Neuronal stem cell (in vitro differentiated cells): ENCODE results near the gene PHLPP2.

ENCODE experiments used
- DNase-seq: peaks from one replicate; pipeline ENCODE4 v3.0.0-alpha.2; 2013; ENCODE audit warnings: low spot score
- H2AFZ ChIP-seq: one replicate; pipeline ENCODE4 v1.6.1; 2013; ENCODE audit warnings: mild to moderate bottlenecking, low read length, inconsistent platforms
- H2AK5ac ChIP-seq: 2 replicates; pipeline ENCODE4 v1.6.1; 2013; ENCODE audit warnings: low read depth, mild to moderate bottlenecking, inconsistent platforms, low read length, moderate library complexity, mixed read lengths
- H2BK120ac ChIP-seq: 2 replicates; pipeline ENCODE4 v1.6.1; 2013; ENCODE audit warnings: low read depth, mild to moderate bottlenecking, inconsistent platforms, low read length, moderate library complexity, mixed read lengths
- H2BK12ac ChIP-seq: one replicate; pipeline ENCODE4 v1.6.1; 2013; ENCODE audit warnings: low read length, inconsistent platforms
- H2BK15ac ChIP-seq: 2 replicates; pipeline ENCODE4 v1.6.1; 2013; ENCODE audit warnings: mild to moderate bottlenecking, low read length, inconsistent platforms, mixed read lengths
- H2BK5ac ChIP-seq: one replicate; pipeline ENCODE4 v1.6.1; 2013; ENCODE audit warnings: inconsistent platforms, mild to moderate bottlenecking, low read length, moderate library complexity
- H3K14ac ChIP-seq: one replicate; pipeline ENCODE4 v1.6.1; 2013; ENCODE audit warnings: low read length, inconsistent platforms
- H3K18ac ChIP-seq: 2 replicates; pipeline ENCODE4 v1.6.1; 2013; ENCODE audit warnings: low read length, inconsistent platforms
- H3K23ac ChIP-seq: 2 replicates; pipeline ENCODE4 v1.6.1; 2013; ENCODE audit warnings: low read depth, mild to moderate bottlenecking, mixed read lengths, low read length, inconsistent platforms; ENCODE audit not compliant: poor library complexity
- H3K27ac ChIP-seq: replicated peaks from 3 replicates; pipeline ENCODE4 v1.5.1; 2013; ENCODE audit warnings: low read length, inconsistent platforms
- H3K27me3 ChIP-seq, 3 experiments: 2 replicates each; pipeline ENCODE4 v1.6.1; 2013; ENCODE audit warnings: low read length in 3 of 3, mild to moderate bottlenecking in 2 of 3, inconsistent platforms in 1 of 3, low read depth in 1 of 3, mixed read lengths in 1 of 3, moderate library complexity in 1 of 3; ENCODE audit not compliant: control insufficient read depth in 3 of 3, insufficient read depth in 3 of 3
- H3K36me3 ChIP-seq, 2 donors: replicated peaks in 1 of 2; 2 replicates each; pipeline ENCODE4 v1.6.1; 2013; ENCODE audit warnings: low read length in 2 of 2; ENCODE audit not compliant: control insufficient read depth in 2 of 2, insufficient read depth in 2 of 2
- H3K4ac ChIP-seq: 2 replicates; pipeline ENCODE4 v1.6.1; 2013; ENCODE audit warnings: inconsistent platforms, mild to moderate bottlenecking, low read length, moderate library complexity
- H3K4me1 ChIP-seq, 2 donors: 1 replicate in 1 of 2; 2 replicates in 1 of 2; pipeline ENCODE4 v1.6.1; 2013; ENCODE audit warnings: low read length in 2 of 2, low read depth in 1 of 2; ENCODE audit not compliant: control insufficient read depth in 2 of 2, insufficient read depth in 1 of 2
- H3K4me2 ChIP-seq: one replicate; pipeline ENCODE4 v1.6.1; 2013; ENCODE audit warnings: mild to moderate bottlenecking, low read length, inconsistent platforms; ENCODE audit not compliant: insufficient read depth, poor library complexity, severe bottlenecking
- H3K4me3 ChIP-seq, 2 donors: 2 replicates each; pipeline ENCODE4 v1.5.1; 2013; ENCODE audit warnings: low read length in 2 of 2, mild to moderate bottlenecking in 2 of 2, inconsistent platforms in 1 of 2, moderate library complexity in 1 of 2
- H3K79me1 ChIP-seq: one replicate; pipeline ENCODE4 v1.6.1; 2013; ENCODE audit warnings: low read depth, mild to moderate bottlenecking, inconsistent platforms, low read length, moderate library complexity
- H3K9ac ChIP-seq: one replicate; pipeline ENCODE4 v1.6.1; 2013; ENCODE audit warnings: mild to moderate bottlenecking, low read depth, low read length, inconsistent platforms; ENCODE audit not compliant: poor library complexity
- H3K9me3 ChIP-seq, 2 donors: replicated peaks in 1 of 2; 2 replicates each; pipeline versions ENCODE3 to v1.6.1; 2013; ENCODE audit warnings: low read length in 2 of 2, mild to moderate bottlenecking in 2 of 2, inconsistent platforms in 1 of 2, low read depth in 1 of 2, mixed read lengths in 1 of 2, moderate library complexity in 1 of 2; ENCODE audit not compliant: control insufficient read depth in 2 of 2, insufficient read depth in 1 of 2
- H4K8ac ChIP-seq: one replicate; pipeline ENCODE4 v1.6.1; 2013; ENCODE audit warnings: low read depth, mild to moderate bottlenecking, inconsistent platforms, low read length, moderate library complexity
- H4K91ac ChIP-seq: one replicate; pipeline ENCODE4 v1.6.1; 2013; ENCODE audit warnings: low read length, low read depth, mild to moderate bottlenecking, inconsistent platforms; ENCODE audit not compliant: poor library complexity
- WGBS, 2 donors: extraction: QIAGEN DNeasy Blood & Tissue Kit; methylation state at CpG; one replicate each; pipeline ENCODE4 v1.1.7; 2013; ENCODE audit warnings: missing lambda C conversion rate in 2 of 2, mixed read lengths in 1 of 2; ENCODE audit not compliant: insufficient read length in 2 of 2, insufficient replicate concordance in 1 of 2; ENCODE audit errors: extremely low coverage in 2 of 2; 5-methylcytosine and 5-hydroxymethylcytosine counted together

Gene PHLPP2

DNA sequence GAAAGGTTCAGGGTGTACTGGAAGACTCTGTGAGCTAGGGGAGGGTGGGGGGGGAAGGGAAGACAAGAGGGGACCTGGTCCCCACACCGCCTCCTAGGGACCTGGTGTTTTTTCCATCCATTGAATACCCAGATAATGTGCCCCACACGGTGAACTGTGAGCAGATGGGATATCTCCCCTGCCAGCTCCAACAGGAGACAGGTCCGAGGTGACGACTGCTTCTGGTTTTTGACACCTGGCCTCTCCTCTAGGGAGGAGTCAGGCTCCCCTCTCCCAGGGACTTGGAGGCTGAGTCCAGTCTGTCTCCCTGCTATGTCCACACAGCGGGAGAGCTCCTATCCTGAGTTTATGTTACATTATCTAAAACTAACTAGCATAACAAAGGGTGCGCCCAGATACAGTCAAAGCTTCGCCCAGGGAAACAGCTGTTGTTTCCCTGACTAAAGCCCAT is 96.7 kb downstream of the PHLPP2 start:
- Histone ChIP-seq H4K91ac (no peak overlapping the region), H3K4me1 (peaks cover 2 to 11% of the 10 kb centered on the region in 2 donors), H3K9me3 (peaks cover 1 to 3% of the 10 kb centered on the region in 2 donors), H2AK5ac (no peak overlapping the region), H2BK12ac (no peak overlapping the region), H3K9ac (no peak overlapping the region), H4K8ac (no peak overlapping the region), H3K4me3 (no peak overlapping the region), H3K4ac (no peak overlapping the region), H3K27ac (no peak overlapping the region), H3K4me2 (no peak overlapping the region), H3K36me3 (peaks cover 0 to 2% of the 10 kb centered on the region in 2 donors), H3K23ac (no peak overlapping the region), H2BK5ac (no peak overlapping the region), H2BK120ac (no peak overlapping the region), H3K14ac (no peak overlapping the region), H3K79me1 (no peaks in the 10 kb centered on the region), H2AFZ (no peak overlapping the region), H2BK15ac (no peak overlapping the region), H3K27me3 (peaks cover 8 to 43% (median 30%) of the 10 kb centered on the region in 3 experiments), H3K18ac (no peak overlapping the region)
- no peak for DNase-seq
- no CpG with 5 or more reads among the region's 7 CpGs for WGBS, 2 donors

GRCh38 chr16:71626858-71627213 is 97.7 kb downstream of the PHLPP2 start:
- H3K4me1 ChIP-seq = peaks cover 2 to 11% of the 10 kb centered on the region in 2 donors
- peaks cover 0 to 2% of the 10 kb centered on the region in 2 donors for H3K36me3 ChIP-seq
- peak overlapping the region; percentile 97 for H2AFZ ChIP-seq
- no peak overlapping the region for H3K14ac ChIP-seq
- H3K9me3 ChIP-seq = peaks cover 1 to 3% of the 10 kb centered on the region in 2 donors
- H4K91ac ChIP-seq = no peak overlapping the region
- WGBS, 2 donors = no CpG with 5 or more reads among the region's 13 CpGs
- H3K27me3 ChIP-seq = peaks cover 8 to 47% (median 30%) of the 10 kb centered on the region in 3 experiments
- no peak overlapping the region for H3K4ac ChIP-seq
- H3K18ac ChIP-seq = peak overlapping the region; percentile 31
- H2BK15ac ChIP-seq = peak overlapping the region; percentile 67
- no peak overlapping the region for H2BK12ac ChIP-seq
- H3K9ac ChIP-seq = no peak overlapping the region
- no peak overlapping the region for H3K27ac ChIP-seq
- peak overlapping the region; percentile 47 for H2BK120ac ChIP-seq
- H3K4me3 ChIP-seq = peak overlapping the region; percentile 43 to 77
- H2BK5ac ChIP-seq = no peak overlapping the region
- H4K8ac ChIP-seq = no peak overlapping the region
- no peak overlapping the region for H2AK5ac ChIP-seq
- DNase-seq = no peak
- peak overlapping the region; percentile 80 for H3K4me2 ChIP-seq
- no peak overlapping the region for H3K23ac ChIP-seq
- no peaks in the 10 kb centered on the region for H3K79me1 ChIP-seq

- H3K27me3 ChIP-seq = peaks cover 8 to 47% (median 30%) of the 10 kb centered on the region in 3 experiments
Measured at GRCh38 chr16:71626018-71626857, 98.3 kb downstream of the PHLPP2 start, which contains the start of gene MARVELD3. TSS of gene MARVELD3 (plus strand) at chr16:71626184. CDS start at chr16:71626230, 46 bp downstream.

More at GRCh38 chr16:71626018-71626857, 98.3 kb downstream of the PHLPP2 start, which contains the start of gene MARVELD3:
- no CpG with 5 or more reads among the region's 98 CpGs for WGBS, 2 donors
- Histone ChIP-seq H2BK120ac (peak within 1 kb of the TSS; percentile 47), H2AK5ac (no peak within 1 kb of the TSS), H3K9ac (no peak within 1 kb of the TSS), H3K14ac (no peak within 1 kb of the TSS), H3K4me2 (peak within 1 kb of the TSS; percentile 80), H3K23ac (peak within 1 kb of the TSS; percentile 80), H2BK5ac (no peak within 1 kb of the TSS), H3K18ac (peak within 1 kb of the TSS; percentile 31), H4K91ac (no peak within 1 kb of the TSS), H2BK12ac (no peak within 1 kb of the TSS), H2BK15ac (peak within 1 kb of the TSS; percentile 67), H4K8ac (no peak within 1 kb of the TSS), H3K4me1 (peaks cover 2 to 11% of the 10 kb centered on the region in 2 donors), H3K27ac (no peak within 1 kb of the TSS), H3K36me3 (peaks cover 0 to 2% of the 10 kb centered on the region in 2 donors), H3K4ac (no peak within 1 kb of the TSS), H3K4me3 (peak within 1 kb of the TSS; percentile 43 to 77), H2AFZ (peak within 1 kb of the TSS; percentile 97), H3K9me3 (peaks cover 1 to 3% of the 10 kb centered on the region in 2 donors), H3K79me1 (no peaks in the 10 kb centered on the region)
- DNase-seq = no peak
